ENCODE data around the gene ST8SIA5.

Gene ST8SIA5

DNA sequence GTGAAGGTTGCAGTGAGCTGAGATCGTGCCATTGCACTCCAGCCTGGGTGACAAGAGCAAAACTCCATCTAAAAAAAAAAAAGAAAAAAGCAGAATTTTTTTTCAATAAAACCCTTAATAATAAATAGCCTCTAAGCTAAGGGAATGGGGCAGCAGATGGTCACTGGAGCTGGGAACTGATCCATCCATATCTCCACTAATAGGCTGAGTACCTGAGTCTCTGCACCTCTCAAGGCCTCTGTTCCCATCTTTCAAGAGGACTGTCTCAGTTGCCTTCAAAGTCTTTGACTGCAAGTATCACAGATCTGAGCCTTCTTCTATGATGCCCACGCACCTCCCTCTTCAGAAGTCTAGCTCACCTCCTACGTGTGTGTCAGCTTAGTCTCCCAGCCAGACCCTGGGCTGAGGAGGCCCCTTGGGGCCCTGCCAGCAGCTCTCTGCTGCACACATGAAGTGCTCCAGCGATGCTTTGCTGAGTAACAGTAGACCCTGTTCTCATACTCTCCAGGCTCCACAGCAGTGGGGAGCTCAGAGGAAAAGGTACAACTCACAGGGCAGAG, 32.9 kb downstream of the ST8SIA5 start:
- Mint-ChIP-seq H3K4me3 (no peak overlapping the region), H3K4me1 (no peaks in the 10 kb centered on the region), H3K36me3 (ENCODE audit: low read depth) (no peaks in the 10 kb centered on the region), H3K27ac (no peak overlapping the region), H3K27me3 (ENCODE audit: low read depth, poor library complexity) (peaks cover 21% of the 10 kb centered on the region), H3K9me3 (peaks cover 3% of the 10 kb centered on the region)
- no peak for DNase-seq
- TF ChIP-seq CTCF (IDR thresholded peaks at IDR 0.05): no peak

DNA sequence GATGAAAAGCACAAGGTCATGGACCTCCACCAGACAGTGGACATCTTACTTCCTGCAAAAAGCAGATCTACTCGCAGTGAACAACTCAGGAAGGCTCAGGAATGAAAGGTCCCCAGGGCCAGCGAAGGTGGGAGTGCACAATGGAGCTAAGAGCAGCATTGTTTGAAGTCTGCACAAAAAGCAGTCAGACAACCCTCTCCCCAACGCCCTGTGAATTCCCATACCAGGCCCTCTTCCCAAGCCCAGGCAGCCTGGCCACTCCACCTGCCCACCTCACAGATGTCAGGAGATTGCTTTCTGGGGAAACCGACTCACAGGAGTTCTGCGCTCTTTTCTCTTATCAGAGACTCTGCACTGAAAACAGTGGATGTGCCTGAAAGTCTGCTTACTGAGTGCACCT, 34.8 kb downstream of the ST8SIA5 start:
- H3K4me3 Mint-ChIP-seq: no peak overlapping the region
- no peak for TF ChIP-seq CTCF (IDR thresholded peaks at IDR 0.05)
- DNase-seq: no peak
- H3K9me3 Mint-ChIP-seq: no peaks in the 10 kb centered on the region
- H3K27ac Mint-ChIP-seq: no peak overlapping the region
- no peaks in the 10 kb centered on the region for H3K36me3 Mint-ChIP-seq (ENCODE audit: low read depth)
- H3K4me1 Mint-ChIP-seq: peaks cover 6% of the 10 kb centered on the region
- H3K27me3 Mint-ChIP-seq (ENCODE audit: low read depth, poor library complexity): peaks cover 31% of the 10 kb centered on the region

GRCh38 chr18:46721331-46721730, 35.5 kb downstream of the ST8SIA5 start:
- Mint-ChIP-seq H3K9me3 (no peaks in the 10 kb centered on the region), H3K27ac (no peak overlapping the region), H3K27me3 (ENCODE audit: low read depth, poor library complexity) (peaks cover 36% of the 10 kb centered on the region), H3K4me3 (no peak overlapping the region), H3K36me3 (ENCODE audit: low read depth) (no peaks in the 10 kb centered on the region), H3K4me1 (peaks cover 10% of the 10 kb centered on the region)
- DNase-seq: no peak
- no peak for TF ChIP-seq CTCF (IDR thresholded peaks at IDR 0.05)

- DNase-seq: no peak
- Mint-ChIP-seq H3K4me3 (no peak overlapping the region), H3K9me3 (no peaks in the 10 kb centered on the region)
Measured at GRCh38 chr18:46720521-46720920, 36.3 kb downstream of the ST8SIA5 start.

GRCh38 chr18:46720092-46720491, 36.8 kb downstream of the ST8SIA5 start:
- H3K9me3 Mint-ChIP-seq: no peaks in the 10 kb centered on the region
- no peak overlapping the region for H3K4me3 Mint-ChIP-seq
- H3K27ac Mint-ChIP-seq: no peak overlapping the region
- no peak for DNase-seq
- H3K36me3 Mint-ChIP-seq (ENCODE audit: low read depth): no peaks in the 10 kb centered on the region
- peaks cover 44% of the 10 kb centered on the region for H3K27me3 Mint-ChIP-seq (ENCODE audit: low read depth, poor library complexity)
- H3K4me1 Mint-ChIP-seq: peaks cover 10% of the 10 kb centered on the region
- TF ChIP-seq CTCF (IDR thresholded peaks at IDR 0.05): no peak

More at GRCh38 chr18:46720521-46720920, 36.3 kb downstream of the ST8SIA5 start:
- Mint-ChIP-seq H3K27me3 (ENCODE audit: low read depth, poor library complexity) (peaks cover 40% of the 10 kb centered on the region), H3K4me1 (peaks cover 10% of the 10 kb centered on the region), H3K27ac (no peak overlapping the region), H3K36me3 (ENCODE audit: low read depth) (no peaks in the 10 kb centered on the region)
- no peak for TF ChIP-seq CTCF (IDR thresholded peaks at IDR 0.05)

DNA sequence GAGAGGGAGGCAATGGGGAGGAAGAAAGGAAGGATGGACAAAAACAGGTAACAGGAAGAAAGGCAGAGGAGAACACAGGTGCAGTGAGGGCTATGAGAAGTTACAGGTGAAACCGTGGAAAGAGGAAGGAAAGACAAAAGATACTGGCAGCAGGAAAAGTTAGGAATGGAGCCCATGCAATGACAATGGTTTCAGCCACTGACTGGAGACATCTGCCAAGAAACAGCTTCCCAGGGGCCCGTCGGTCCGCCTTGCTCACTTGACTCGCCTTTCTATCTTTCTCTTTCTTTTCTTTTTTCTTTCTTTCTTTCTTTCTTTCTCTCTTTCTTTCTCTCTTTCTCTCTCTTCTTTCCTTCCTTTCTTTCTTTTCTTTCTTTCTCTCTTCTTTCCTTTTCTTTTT, 37.5 kb downstream of the ST8SIA5 start:
- Mint-ChIP-seq H3K4me1 (peaks cover 10% of the 10 kb centered on the region), H3K4me3 (no peak overlapping the region), H3K27ac (no peak overlapping the region), H3K9me3 (no peaks in the 10 kb centered on the region), H3K27me3 (ENCODE audit: low read depth, poor library complexity) (peaks cover 44% of the 10 kb centered on the region), H3K36me3 (ENCODE audit: low read depth) (no peaks in the 10 kb centered on the region)
- no peak for DNase-seq
- no peak for TF ChIP-seq CTCF (IDR thresholded peaks at IDR 0.05)
